IPS-11a (cell line): ENCODE data around the gene NPAS2.

Experiments
- H3K4me3 ChIP-seq: one replicate; pipeline ENCODE4 v1.5.1; 2013; ENCODE audit warnings: low read depth, low read length, control low read depth

NPAS2 gene

GRCh38 chr2:101037161-101037755 lies 217.3 kb downstream of the NPAS2 start:
- no peak overlapping the region for H3K4me3 ChIP-seq

GRCh38 chr2:101038455-101039255 lies 218.7 kb downstream of the NPAS2 start:
- H3K4me3 ChIP-seq: no peak overlapping the region

GRCh38 chr2:101040072-101040471 lies 220.1 kb downstream of the NPAS2 start:
- no peak overlapping the region for H3K4me3 ChIP-seq

GRCh38 chr2:101040761-101041160 lies 220.8 kb downstream of the NPAS2 start:
- H3K4me3 ChIP-seq: no peak overlapping the region

- H3K4me3 ChIP-seq: no peak overlapping the region
Measured at GRCh38 chr2:101041413-101041812, 221.5 kb downstream of the NPAS2 start.

GRCh38 chr2:101045330-101045729 lies 225.4 kb downstream of the NPAS2 start:
- H3K4me3 ChIP-seq: no peak overlapping the region
